ENCODE measurements around the gene CEP41.

CEP41 gene, protein sequence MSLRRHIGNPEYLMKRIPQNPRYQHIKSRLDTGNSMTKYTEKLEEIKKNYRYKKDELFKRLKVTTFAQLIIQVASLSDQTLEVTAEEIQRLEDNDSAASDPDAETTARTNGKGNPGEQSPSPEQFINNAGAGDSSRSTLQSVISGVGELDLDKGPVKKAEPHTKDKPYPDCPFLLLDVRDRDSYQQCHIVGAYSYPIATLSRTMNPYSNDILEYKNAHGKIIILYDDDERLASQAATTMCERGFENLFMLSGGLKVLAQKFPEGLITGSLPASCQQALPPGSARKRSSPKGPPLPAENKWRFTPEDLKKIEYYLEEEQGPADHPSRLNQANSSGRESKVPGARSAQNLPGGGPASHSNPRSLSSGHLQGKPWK

DNA sequence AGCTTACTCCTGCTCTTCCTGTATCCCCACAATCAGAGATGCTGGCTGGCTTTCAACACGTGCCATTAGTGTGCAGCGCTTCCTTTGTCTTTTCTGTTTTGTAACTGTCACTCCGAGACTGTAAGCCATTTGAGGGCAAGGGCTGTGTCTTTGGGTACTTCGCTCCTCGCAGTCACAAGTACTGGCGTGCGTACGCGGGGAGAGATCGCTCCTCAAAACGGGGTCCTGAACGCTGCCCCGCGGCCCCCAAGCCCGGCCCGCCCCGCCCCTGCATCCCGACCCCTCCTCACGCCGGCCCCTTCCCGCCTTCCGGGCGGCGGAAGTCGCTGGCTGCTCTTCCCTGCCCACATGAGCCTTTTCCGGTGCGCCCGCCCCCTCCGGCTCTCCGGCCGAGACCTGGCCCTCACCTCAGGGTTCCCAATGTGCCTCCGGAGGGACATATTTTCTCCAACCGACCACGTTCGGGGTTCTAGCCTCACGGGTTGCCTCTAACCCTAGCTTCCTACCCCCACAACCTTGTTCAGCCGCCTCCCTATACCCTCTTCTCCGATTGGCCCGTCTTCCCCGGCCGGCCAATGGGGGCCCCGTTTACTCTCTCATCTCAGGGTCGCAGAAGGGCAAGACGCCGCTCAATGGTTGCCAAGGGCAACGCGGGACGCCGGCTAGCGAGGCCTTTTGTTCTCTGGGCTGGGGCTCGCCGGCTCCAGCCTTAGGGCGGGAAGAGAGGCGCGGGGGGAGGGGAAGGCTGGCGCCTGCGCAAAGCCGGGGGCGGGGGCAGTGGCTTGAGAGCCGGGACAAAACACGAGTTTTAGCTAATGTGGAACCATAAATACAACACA is at the start of gene CEP41:
Gene CEP41 (minus strand): TSS at position 490 of the 839 bp plus-strand sequence. CDS start 50 bp downstream, at position 440.
- peak; percentile 97 for DNase-seq

DNA sequence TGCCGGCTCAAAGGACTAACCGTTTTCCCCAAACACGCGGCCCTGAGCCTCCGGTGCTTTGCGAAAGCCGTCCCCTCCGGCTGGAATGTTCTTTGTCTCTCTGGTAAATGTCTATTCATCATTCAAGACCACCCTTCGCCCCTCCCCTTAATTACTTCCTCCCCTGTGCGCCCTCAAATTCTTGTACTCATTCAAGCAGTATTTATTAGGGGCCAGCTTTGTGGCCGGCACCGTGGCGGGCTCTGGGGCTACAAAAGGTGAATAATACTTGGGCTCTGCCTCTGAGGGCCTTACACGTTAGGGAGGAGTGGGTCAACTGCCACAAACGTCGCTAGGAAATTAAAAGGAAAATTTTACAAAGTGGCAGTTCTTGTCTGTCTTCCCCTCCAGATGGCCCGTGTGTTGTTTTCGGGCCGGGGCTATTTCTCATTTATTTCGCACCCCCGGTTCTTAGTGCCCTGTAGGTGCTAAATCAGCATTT is 49.5 kb upstream of the CEP41 start:
- no peak for DNase-seq

DNA sequence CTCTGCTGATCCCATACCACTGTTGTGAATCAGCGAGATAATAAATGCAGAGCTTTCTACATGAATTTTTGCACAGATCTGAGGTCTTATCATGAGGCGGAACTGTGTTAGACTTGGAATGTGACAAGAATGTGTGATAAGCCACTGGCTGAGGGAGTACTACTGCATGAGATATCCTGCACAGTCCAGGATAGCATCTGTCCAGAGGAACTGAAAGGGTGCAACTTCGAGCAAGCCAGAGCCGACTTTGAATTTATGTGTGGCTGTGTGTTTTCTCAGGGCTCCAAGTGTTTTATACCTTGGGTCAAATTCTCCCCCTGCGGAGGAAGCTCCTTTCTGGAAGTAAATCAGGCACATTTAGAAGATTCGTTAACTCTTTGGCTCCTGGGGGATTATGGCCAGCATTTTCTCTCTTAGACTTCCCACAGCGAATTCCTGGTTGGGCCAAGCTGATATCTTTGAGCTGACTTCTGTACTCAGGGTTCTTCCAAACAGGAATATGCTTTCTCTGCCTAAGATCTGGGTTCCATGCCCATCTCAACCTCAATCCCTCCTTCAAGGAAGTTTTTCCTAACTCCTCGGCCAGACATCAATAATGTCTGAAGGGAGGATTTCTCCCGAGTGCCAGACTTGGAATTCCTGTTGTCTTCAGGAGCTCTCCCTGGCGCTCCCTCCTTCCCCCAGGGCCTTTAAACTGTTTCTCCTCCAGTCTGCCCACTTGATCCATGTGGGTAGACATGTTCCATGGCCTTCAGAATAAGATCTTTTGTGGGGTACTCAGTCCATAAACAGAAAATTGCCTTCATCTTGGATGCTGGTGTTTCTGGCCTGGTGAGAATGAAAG is 48.5 kb upstream of the CEP41 start:
- peak; percentile 90 for DNase-seq

DNA sequence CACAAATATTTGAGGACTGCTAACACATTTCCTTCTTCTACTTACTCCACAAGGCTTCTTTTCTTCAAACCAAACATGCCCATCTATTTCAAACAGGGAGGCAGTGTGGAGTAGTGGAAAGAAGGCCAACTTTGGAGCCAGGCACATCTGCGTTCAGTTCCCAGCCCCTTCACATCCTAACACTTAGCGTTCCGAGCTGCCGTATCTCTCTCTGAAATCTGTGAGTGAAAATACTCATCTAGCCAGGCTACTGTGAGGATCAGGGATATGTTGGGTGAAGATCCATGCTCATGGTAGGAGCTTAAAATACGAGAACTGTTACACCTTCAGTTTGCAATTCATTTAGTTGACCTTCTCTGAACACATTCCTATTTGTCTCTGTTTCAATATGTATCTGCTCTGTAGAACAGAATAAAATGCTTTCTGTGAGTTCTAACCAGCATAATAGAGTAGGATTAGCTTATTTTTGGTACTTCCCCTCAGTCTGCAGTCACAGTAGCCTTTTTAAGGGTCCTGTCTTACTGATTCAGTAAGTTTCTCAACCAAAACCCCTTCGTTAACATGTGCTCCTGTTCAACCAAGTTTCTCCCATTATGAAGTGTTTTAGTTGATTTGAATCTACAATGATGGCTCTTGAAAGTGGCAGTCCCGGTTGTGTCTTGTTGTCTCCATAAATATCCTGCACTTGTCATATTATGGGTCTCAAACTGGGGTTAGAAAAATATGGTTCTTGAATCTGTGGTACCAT is 47.8 kb upstream of the CEP41 start:
- DNase-seq = no peak

DNA sequence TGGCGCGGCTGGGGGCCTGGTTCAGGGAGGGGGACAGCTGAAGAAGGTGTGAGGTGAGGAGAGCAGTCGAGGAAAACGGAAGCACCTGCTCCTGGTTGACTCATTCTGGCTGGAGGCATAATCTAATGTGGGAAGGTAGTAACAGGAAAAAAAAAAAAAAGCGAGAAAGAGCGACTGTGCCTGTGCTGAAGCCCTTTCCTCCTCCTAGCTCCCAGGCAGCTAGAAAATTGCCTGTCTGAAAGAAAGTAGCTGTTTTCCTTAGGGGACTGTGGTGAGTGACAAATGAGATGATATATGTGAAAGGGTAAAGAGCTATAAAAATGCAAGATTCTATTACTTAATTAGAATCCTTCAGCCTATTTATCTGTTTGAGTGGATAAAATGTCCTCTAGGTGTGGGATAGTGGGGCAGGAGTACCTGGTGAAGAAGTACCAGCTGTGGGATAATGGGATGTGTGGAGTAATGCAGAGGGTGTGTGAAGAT is 46.2 kb upstream of the CEP41 start:
- DNase-seq = no peak

DNA sequence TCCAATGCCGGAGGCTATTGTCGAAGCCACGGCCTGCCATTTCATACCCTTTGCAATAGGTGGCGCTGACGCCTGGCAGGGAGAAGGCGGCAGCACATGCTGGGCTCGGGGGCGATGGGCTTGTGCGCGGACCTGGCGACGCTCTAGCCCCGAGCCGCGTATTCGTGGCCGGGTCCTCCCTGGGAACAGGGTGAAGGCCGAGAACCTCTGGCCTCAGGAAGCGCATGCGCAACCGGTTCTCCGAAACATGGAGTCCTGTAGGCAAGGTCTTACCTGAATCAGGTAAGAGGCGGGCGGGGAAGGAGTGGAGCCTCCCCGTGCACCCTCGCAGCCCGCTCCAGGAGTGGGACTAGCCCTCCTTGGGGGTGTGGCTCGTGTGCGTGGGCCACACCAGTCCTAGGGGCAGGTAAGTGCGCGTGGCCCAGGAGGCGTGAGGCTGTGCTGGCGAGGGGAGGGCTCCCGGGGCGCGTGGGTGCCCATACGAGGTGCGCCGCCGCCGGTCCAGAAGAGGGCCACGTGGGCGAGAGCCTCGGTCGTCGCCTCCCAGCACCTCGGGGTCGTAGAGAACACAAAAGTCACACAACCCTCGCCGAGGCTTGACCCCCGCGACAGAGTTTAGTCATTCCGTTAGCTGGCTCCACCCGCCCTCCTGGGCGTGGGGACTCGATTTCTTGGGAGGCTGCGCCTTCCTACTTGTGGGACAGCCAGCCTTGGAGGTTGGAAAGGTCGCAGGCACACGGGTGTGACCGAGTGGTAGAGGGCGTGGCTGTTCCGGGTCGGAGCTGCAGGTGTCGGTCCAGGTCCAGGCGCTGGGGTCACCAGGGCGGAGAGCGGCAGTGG is 45.5 kb upstream of the CEP41 start:
- DNase-seq = no peak

DNA sequence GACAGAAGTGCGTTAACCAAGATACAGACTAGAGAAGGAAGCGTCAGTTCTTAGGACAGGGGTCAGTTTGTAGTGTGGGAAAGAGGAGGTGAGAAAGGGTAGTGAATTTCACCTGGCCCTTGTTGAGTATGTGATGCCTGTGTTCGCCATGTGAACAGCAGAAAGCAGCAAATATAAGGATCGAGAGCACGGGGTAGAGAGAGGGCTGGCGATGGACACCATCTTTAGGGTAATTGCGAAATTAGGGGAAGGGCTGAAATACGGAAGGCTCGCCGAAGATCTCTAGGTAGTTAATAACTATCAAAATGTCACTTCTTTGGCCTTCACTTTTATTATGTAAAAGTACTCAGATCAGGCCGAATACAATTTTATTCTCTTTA is 44.9 kb upstream of the CEP41 start:
- no peak for DNase-seq

DNA sequence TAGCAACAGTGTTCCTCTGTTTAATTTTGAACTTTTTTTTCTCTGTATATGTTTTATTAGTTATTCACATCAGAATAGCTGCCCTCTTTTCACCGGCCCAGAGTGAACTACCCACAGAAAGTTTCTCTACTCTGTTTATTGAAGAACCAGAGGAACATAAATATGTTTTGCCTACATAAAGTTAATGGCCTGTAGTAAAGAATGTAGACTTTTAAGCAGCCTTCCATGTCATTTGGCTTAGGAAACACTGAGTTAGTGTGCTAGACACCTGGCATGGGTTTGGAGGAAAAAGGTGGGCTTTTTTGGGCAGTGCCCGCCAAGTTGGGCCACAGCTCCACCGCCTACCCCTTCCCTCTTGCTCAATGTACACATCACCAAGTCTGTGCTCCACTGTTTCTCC is 42.2 kb upstream of the CEP41 start:
- DNase-seq = no peak

DNA sequence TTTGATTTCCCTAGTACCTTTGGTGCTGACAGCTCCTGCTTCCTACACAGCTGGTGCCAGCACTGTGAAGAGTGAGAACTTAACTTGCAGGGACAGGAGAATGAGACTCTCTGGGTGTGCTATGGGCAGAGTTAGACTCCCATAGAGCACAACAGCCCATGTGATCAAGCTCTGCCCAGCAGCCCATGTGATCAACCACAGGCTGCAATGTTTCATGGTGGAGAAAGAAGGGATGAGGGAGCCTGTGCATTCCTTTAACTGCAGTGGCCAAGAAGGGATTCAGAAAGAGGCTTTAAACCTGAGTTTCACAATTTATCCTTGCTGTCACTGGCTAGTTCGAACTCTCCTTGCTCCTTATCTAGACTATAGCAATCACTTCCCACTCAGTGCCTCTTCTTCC is 41.1 kb upstream of the CEP41 start:
- peak; percentile 12 for DNase-seq

DNA sequence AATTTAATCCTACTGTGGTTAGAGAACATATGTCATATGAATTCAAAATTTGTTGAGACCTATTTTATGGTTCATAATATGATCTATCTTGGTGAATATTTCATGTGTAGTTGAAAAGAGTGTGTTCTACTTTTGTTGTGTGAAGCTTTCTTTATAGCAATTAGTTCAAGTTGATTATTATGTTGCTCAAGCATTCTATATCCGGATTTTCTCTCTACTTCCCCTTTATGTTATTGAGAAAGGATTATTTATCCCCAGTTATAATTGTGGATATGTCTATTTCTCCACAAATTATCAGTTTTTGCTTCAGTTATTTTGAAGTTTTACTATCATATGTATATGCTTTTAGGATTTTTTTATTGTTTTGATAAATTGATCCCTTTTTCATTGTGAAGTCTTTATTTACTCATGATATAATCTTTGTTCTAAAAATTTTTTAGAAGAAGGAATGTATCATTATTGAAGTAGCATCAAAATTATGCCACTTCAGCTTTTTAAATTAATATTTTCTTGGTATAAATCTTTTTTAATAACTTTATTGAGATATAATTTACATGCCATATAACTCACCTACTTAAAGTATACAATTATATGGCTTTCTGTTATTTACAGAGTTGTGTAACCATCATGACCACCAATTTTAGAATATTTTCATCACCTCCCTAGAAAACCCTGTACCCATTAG is 39.0 kb upstream of the CEP41 start:
- DNase-seq = no peak

DNA sequence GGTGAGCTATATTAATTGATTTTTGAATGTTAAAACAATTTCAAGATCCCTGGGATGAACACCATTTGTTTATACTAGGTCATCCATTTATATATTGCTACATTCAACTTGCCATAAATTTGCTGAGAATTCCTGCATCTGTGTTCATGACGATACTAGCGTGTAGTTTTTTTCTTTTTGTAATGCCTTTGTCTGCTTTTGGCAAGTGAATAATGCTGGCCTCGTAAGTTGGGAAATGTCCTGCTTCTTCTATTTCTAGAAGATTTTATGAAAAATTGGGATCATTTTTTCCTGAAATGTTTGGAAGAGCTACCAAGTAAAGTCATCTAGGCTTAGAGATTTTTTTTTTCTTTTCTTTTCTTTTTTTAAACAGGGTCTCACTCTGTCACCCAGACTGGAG is 38.2 kb upstream of the CEP41 start:
- DNase-seq = no peak

DNA sequence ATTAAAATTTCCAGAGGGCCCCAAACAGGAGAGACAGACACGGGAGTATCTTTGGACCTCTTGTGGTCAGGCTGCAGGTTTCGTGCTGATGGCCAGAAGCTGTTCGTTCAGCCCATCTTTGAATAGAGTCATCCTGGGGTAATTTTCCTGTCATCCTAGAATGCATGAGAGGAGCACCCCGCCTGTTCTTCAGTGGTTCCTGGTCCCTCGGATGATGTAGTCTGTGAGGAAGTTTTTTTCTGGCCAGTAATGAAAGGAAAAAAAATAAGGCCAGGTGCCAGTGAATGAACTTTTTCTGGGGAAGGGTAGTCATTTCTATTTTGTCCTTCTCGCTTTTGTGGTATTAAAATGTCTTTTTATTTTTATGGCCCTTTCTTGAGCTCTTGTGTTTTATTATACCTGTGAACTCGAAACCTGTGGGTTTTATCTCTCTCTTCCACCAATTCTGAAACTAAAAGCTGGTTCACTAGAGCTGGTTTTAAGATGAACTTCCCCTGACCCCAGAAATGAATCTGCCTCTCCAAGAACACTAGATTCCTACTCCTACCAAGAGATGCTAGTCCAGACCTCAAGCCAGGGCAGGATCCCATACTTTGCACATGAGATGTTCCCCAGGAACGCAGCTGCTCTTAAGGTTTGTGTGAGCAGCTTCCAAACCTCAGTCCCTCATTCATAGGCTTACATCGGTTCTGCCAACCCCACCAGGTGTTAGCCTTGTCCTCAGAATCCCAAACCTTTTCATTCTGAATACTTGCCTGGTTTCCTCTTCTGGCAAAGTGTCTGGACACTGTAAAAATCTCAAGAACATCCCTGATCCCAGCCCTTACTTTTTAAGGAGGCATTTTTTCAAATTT is 35.7 kb upstream of the CEP41 start:
- no peak for DNase-seq

DNA sequence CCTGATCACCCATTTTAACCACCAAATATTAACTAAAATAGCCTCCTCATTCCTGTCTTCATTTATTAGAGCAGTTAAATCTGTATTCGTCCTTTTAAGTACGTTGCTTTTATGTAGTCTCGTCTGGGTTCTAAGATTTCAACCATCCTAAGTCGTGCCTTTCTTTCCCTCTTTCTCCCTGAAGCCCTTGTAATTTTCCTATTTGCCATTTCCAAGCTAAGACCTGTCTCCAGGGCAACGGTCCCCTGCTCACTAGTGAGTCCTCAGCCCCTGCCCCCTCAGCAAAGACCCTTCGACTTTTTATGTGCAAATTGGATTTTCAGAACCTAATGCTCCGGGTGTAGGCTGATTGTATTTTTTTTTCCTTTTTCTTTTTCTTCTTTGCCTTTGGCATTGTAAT is 35.0 kb upstream of the CEP41 start:
- DNase-seq = no peak

DNA sequence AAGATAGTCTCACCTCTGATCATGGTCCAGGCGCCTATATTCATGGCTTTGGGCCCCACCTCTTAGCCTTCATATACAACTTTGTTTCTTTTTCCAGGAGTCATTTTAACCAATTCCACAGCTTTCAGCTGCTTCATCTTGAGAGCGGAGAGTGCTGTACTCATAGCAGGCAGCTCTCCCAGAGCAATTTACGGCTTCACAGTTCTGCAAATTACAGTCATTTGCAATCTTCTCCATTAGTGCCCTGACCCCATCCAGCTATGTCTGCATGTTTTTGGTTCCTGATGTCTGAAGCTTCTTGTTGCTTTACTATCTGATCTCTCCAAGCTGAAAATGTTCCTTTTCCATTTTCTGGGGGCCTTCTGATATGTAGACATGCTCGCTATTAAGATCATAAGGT is 33.1 kb upstream of the CEP41 start:
- DNase-seq = no peak

DNA sequence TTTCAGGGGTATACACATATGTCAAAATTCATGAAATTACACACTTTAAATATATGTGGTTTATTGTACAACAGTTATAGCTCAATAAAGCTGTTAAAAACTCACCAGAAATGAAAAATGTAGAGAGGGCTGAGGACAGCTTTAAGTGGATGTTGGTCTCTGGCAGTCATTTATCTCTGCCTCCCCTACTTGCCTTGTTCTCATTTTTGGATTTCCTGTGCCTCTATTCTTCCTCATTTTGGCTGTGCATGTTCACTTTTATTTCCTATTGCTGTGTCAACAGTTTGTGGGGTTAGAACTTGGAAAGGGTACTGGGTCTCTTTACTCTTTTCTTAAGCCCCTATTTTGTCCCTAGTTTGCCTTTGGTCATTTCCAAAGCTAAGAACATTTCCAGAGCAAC is 32.5 kb upstream of the CEP41 start:
- no peak for DNase-seq

DNA sequence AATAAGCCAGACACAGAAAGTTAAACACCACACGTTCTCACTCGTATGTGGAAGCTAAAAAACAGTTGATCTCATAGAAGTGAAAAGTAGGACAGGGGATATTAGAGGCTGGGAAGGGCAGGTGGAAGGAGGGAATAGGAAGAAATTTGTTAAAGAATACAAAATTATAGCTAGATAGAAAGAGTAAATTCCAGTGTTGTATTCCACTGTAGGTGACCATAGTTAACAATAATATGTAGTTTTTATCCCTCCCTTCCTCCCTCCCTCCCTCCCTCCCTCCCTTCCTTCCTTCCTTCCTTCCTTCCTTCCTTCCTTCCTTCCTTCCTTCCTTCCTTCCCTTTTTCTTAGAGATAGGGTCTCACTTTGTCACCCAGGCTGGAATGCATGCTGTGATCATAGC is 31.2 kb upstream of the CEP41 start:
- DNase-seq = no peak

DNA sequence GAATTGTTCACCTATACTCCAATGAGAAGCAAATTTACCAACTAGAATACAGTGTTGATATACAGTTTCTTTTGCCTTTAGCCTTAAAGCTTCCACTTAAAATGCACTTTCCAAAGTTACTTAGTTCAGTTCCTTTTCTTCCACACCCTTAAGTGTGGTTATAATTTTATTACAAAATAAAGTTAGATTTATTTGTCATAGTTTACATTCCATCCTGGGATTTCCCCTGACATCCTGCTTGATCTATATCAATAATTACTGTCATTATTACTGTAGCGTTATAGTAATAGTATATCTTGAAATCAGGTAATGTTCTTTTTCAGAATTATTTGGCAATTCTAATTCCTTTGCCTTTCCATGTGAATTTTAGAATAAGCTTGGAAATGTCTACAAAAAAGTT is 27.8 kb upstream of the CEP41 start:
- no peak for DNase-seq

DNA sequence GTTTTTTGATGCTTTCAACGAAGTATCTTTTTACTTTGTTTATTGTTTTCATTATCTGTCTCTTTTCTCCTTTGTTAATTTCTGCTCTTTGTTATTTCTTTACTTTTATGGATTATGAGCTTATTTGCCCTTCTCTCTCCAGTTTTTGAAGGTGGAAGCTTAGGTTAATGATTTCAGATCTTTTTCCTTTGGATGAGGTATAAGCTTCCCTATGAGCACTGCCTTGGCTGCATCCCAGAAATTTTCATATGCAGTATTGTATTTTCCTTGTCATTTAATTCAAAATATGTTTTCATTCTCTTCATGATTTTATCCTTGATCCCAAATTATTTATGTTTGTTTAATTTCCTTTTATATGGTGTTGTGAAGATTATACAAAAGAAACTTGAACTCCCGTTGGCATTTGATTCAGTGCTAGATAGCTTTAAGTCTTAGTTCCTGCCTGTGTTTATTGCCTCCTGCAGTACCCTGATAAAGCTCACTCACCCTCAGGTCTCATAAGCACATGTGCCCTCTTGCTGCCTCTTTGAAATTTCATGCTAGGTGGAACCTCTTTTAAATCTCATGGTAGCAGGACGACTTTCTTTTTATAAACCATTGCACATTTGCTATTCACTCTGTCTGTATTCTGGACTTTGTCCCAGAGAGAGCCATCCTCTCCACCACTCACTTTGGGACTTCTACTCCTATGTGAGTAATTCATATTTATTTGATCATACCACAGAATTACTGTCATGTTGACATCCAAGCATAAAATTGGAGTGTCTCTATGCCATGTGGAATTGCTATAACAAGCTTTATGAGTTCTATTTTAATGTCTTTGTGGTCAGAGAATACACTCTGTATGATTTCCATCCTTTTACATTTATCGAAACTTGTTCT is 23.0 kb upstream of the CEP41 start:
- DNase-seq = no peak

DNA sequence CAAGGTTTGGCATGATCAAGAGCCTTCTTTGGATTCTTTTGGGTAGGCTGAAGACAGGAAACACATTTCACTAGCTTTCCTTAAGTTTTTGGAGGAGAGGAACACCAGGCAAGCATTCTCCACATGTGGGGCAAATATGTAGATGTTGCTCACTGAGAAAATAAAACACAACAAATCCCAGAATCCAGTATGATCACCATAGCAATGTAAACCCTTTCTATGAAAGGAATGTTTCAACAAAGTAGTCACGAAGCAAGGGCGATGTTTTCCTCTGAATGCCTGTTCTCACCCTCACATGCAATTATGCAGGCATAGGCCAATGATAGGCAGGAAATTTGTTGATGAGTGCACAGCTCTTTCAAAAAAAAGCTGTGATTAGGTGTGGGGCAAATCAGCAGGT is 20.5 kb upstream of the CEP41 start:
- DNase-seq = peak; percentile 5
